Measurements from ENCODE around the gene CPT1A.

- TF ChIP-seq CTCF (IDR thresholded peaks at IDR 0.05; ENCODE audit: insufficient read depth, low read length, poor library complexity, severe bottlenecking) (no peak), EZH2phosphoT487 (conservative IDR thresholded peaks at IDR 0.05; ENCODE audit: low read length) (no peak)
Observed at GRCh38 chr11:68863553-68864265, 22.0 kb upstream of the CPT1A start.
